IMR-90 (cell line): ENCODE results near the gene TMUB1. TPM values are rescaled to one million over a fixed set of nuclear protein-coding genes. Genes with fewer than 3 reads are reported as not detected.

Source experiments
- ATAC-seq: fragments of 200-7000 bp; cut with Tn5 transposase; 2 replicates; pipeline ENCODE4 v1.9.1; 2020; ENCODE audit warnings: low read depth, mild to moderate bottlenecking, moderate library complexity
- BruUV-seq: library from RNA; stranded (reverse); fragments of 400-500 nt; replicated peaks from 2 replicates; lab custom pipeline; 2021; lab: Mats Ljungman, UMichigan
- CTCF ChIA-PET: fragments of 300-600 bp; formaldehyde crosslinking; extraction: SDS; loops from one replicate; lab custom pipeline; 2021; ENCODE audit warnings: antibody characterized with exemption; lab: Yijun Ruan, JAX
- POLR2A ChIA-PET: fragments of 300-600 bp; sonication (Branson Sonifier 250); formaldehyde crosslinking; loops from one replicate; lab custom pipeline; 2022; ENCODE audit warnings: antibody characterized with exemption; ENCODE audit not compliant: unreplicated experiment; lab: Charles Lee
- DNase-seq: peaks from one replicate; pipeline ENCODE4 v3.0.0; 2013
- H2AFZ ChIP-seq: replicated peaks from 2 replicates; pipeline ENCODE3; 2013; ENCODE audit warnings: low read length, mild to moderate bottlenecking; ENCODE audit not compliant: poor library complexity
- H2AK5ac ChIP-seq: 2 replicates; pipeline ENCODE4 v1.6.1; 2013; ENCODE audit warnings: low read depth, low read length, inconsistent platforms
- H2AK9ac ChIP-seq: replicated peaks from 2 replicates; pipeline ENCODE3; 2013; ENCODE audit warnings: mild to moderate bottlenecking, low read depth, low read length, moderate library complexity; ENCODE audit not compliant: poor library complexity
- H2BK120ac ChIP-seq: 2 replicates; pipeline ENCODE4 v1.6.1; 2013; ENCODE audit warnings: low read depth, low read length, inconsistent platforms
- H2BK15ac ChIP-seq: 3 replicates; pipeline ENCODE4 v1.6.1; 2013; ENCODE audit warnings: low read depth, low read length, inconsistent platforms
- H2BK20ac ChIP-seq: 2 replicates; pipeline ENCODE4 v1.6.1; 2013; ENCODE audit warnings: low read depth, mild to moderate bottlenecking, inconsistent platforms, low read length, moderate library complexity
- H2BK5ac ChIP-seq: 2 replicates; pipeline ENCODE4 v1.6.1; 2013; ENCODE audit warnings: mild to moderate bottlenecking, low read depth, low read length, inconsistent platforms; ENCODE audit not compliant: poor library complexity, severe bottlenecking
- H3K14ac ChIP-seq: replicated peaks from 2 replicates; pipeline ENCODE4 v1.6.1; 2013; ENCODE audit warnings: low read depth, low read length, inconsistent platforms
- H3K18ac ChIP-seq: 2 replicates; pipeline ENCODE4 v1.6.1; 2013; ENCODE audit warnings: low read depth, low read length, control low read depth
- H3K23ac ChIP-seq: 2 replicates; pipeline ENCODE4 v1.6.1; 2013; ENCODE audit warnings: low read depth, low read length, inconsistent platforms
- H3K27ac ChIP-seq: 2 replicates; pipeline ENCODE4 v1.5.1; 2013; ENCODE audit warnings: mild to moderate bottlenecking, control low read depth, low read length; ENCODE audit not compliant: insufficient read depth
- H3K27me3 ChIP-seq: 2 replicates; pipeline ENCODE4 v1.6.1; 2013; ENCODE audit warnings: low read length; ENCODE audit not compliant: control insufficient read depth, insufficient read depth
- H3K36me3 ChIP-seq: 2 replicates; pipeline ENCODE4 v1.6.1; 2013; ENCODE audit warnings: low read length, mixed read lengths; ENCODE audit not compliant: control insufficient read depth, insufficient read depth
- H3K4ac ChIP-seq: 2 replicates; pipeline ENCODE4 v1.6.1; 2013; ENCODE audit warnings: low read depth, low read length, inconsistent platforms
- H3K4me1 ChIP-seq: 2 replicates; pipeline ENCODE4 v1.6.1; 2013; ENCODE audit warnings: low read length, mixed read lengths; ENCODE audit not compliant: control insufficient read depth, insufficient read depth
- H3K4me2 ChIP-seq: 2 replicates; pipeline ENCODE4 v1.6.1; 2013; ENCODE audit warnings: low read depth, mild to moderate bottlenecking, control low read depth, low read length, moderate library complexity
- H3K4me3 ChIP-seq: 2 replicates; pipeline ENCODE4 v1.5.1; 2013; ENCODE audit warnings: low read depth, mild to moderate bottlenecking, control low read depth, low read length, moderate library complexity; ENCODE audit not compliant: insufficient read depth
- H3K56ac ChIP-seq: 2 replicates; pipeline ENCODE4 v1.6.1; 2013; ENCODE audit warnings: low read length, inconsistent platforms; ENCODE audit not compliant: insufficient read depth; ENCODE audit errors: extremely low read depth
- H3K79me1 ChIP-seq, 2 experiments: 2 replicates each; pipeline ENCODE4 v1.6.1; 2013; ENCODE audit warnings: low read length in 2 of 2, inconsistent platforms in 1 of 2, low read depth in 1 of 2
- H3K9ac ChIP-seq: 2 replicates; pipeline ENCODE4 v1.6.1; 2013; ENCODE audit warnings: low read depth, low read length, control low read depth
- H3K9me1 ChIP-seq: 2 replicates; pipeline ENCODE4 v1.6.1; 2013; ENCODE audit warnings: low read length, inconsistent platforms; ENCODE audit not compliant: insufficient read depth
- H3K9me3 ChIP-seq: 2 replicates; pipeline ENCODE4 v1.6.1; 2013; ENCODE audit warnings: low read length; ENCODE audit not compliant: control insufficient read depth, insufficient read depth
- H4K20me1 ChIP-seq: 2 replicates; pipeline ENCODE4 v1.6.1; 2013; ENCODE audit warnings: low read length, inconsistent platforms; ENCODE audit not compliant: insufficient read depth
- H4K5ac ChIP-seq: 2 replicates; pipeline ENCODE4 v1.6.1; 2013; ENCODE audit warnings: mild to moderate bottlenecking, low read depth, low read length, control low read depth
- H4K8ac ChIP-seq, 2 experiments: 2 replicates each; pipeline ENCODE4 v1.6.1; 2013; ENCODE audit warnings: low read depth in 2 of 2, low read length in 2 of 2, control low read depth in 1 of 2, inconsistent platforms in 1 of 2
- H4K91ac ChIP-seq: 2 replicates; pipeline ENCODE4 v1.6.1; 2013; ENCODE audit warnings: low read depth, low read length, inconsistent platforms; ENCODE audit not compliant: insufficient read depth
- FOS ChIP-seq: fragments of 150-350 bp; IDR thresholded peaks from 2 replicates; pipeline ENCODE4 v1.6.1; 2016; ENCODE audit warnings: low read depth, low read length
- MAZ ChIP-seq: IDR thresholded peaks from 2 replicates; pipeline ENCODE4 v1.6.1; 2012; ENCODE audit warnings: low read depth, mild to moderate bottlenecking, low read length, improper control_type of control experiment, moderate library complexity, borderline replicate concordance
- RFX5 ChIP-seq: IDR thresholded peaks from 2 replicates; pipeline ENCODE4 v1.8.0; 2012; ENCODE audit warnings: low read depth, mild to moderate bottlenecking, low read length, moderate library complexity
- WGBS, 2 experiments: methylation state at CpG; one replicate each; pipeline versions ENCODE4 v1.1.5 to v1.1.7; 2013; ENCODE audit warnings: missing lambda C conversion rate in 2 of 2; ENCODE audit not compliant: insufficient read length in 1 of 2; ENCODE audit errors: extremely low coverage in 2 of 2; 5-methylcytosine and 5-hydroxymethylcytosine counted together
- dilution Hi-C: fragments of 300-500 bp; cut with HindIII; formaldehyde crosslinking; loops from one replicate; pipeline ENCODE4 v1.14.3; 2018; ENCODE audit warnings: low sequenced_read_pairs; ENCODE audit not compliant: unreplicated experiment
- in situ Hi-C: fragments of 300-500 bp; cut with MboI; formaldehyde crosslinking; loops from 3 replicates; pipeline ENCODE4 v1.14.3; 2019; ENCODE audit warnings: low sequenced_read_pairs, inconsistent platforms, mixed read lengths
- intact Hi-C: fragments of 100-400 bp; cut with micrococcal nuclease; formaldehyde crosslinking; loops from 2 replicates; pipeline ENCODE4 v1.10.0; 2022
- polyA plus RNA-seq, 3 experiments: library from polyadenylated mRNA; depleted of rRNA; stranded (reverse); fragments of >200 nt; gene quantifications; 2 replicates each; pipeline ENCODE4 v1.2.3, GENCODE V29; 2012; ENCODE audit warnings: low replicate concordance in 1 of 3
- total RNA-seq: library from RNA; depleted of rRNA; stranded (reverse); fragments of >200 nt; gene quantifications from 2 replicates; pipeline ENCODE4 v1.2.3, GENCODE V29; 2012

The TMUB1 gene
- total and polyA plus RNA-seq, 2 of the 4 experiments (the other 2 are of a cell fraction) = 6.8 to 29.8 TPM

DNA sequence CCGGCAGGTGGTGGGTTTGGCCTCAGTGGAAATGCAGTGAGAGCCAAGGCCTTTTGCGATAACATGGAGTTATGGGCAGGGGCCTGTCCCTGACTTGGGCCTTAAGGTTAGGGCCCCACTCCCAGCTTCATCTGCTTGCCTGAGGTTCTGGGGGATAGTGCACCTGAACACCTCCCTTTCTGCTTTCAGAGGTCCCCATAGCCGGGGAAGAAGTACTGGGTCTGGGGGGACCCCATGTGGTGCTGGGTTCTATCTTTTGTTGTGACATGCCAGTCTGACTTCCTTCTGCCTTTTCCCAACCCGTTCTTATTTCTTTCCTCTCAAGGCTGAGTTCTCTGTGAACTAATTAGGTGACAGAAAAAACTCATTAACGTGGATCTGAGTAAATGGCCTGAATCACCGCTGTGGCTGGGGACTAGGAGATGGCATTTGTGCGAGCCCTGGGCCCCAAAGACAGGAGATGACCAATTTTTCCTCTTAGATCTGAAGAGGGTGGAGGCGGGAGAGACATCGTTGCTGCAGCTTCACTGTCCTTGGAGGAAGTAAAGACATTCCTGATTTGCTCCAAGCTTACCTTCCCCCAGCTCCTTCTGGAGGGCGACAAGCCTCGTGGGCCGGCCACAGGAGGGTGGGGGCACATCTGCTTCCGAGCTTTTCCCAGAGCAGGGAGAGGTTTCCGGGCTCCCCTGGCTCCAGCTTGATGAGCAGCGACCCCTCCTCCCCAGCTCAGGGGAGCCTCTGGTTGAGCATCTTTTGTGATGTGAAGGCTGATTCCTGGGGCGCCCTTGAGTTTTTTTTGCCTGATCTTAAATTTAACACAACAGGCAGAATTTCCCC lies 4.9 kb upstream of the TMUB1 start:
- H3K18ac ChIP-seq = no peak overlapping the region
- H3K56ac ChIP-seq = peak overlapping the region; percentile 57
- H3K9me1 ChIP-seq = peaks cover 8% of the 10 kb centered on the region
- intact Hi-C loops (no loop called here), dilution Hi-C loops (no loop called here), in situ Hi-C loops (no loop called here)
- no peaks in the 10 kb centered on the region for H3K27me3 ChIP-seq
- DNase-seq (no peak), ATAC-seq (no peak)
- peak overlapping the region; percentile 8 to 59; a peak in 2 of 4 replicates for H4K8ac ChIP-seq
- H2BK20ac ChIP-seq = peak overlapping the region; percentile 3; the same call in 1 of the 2 replicates
- POLR2A ChIA-PET = interaction anchor here (1.0 kb wide), 1 partner anchor 25 kb away, joined by 3 read pairs; no protein-coding TSS in a partner anchor
- peak overlapping the region; percentile 96 for H3K23ac ChIP-seq
- peak overlapping the region; percentile 89 for H3K14ac ChIP-seq
- peaks cover 57% of the 10 kb centered on the region for H4K20me1 ChIP-seq
- no peak for TF ChIP-seq RFX5
- peak; percentile 68; the same call in 1 of the 2 replicates for TF ChIP-seq MAZ
- TF ChIP-seq FOS = no peak
- H3K4me1 ChIP-seq = peaks cover 23% of the 10 kb centered on the region
- H3K36me3 ChIP-seq = peaks cover 6% of the 10 kb centered on the region; the same call in 1 of the 2 replicates
- H2AFZ ChIP-seq = peak overlapping the region; percentile 82
- H2AK9ac ChIP-seq = peak overlapping the region; percentile 76
- peak overlapping the region; percentile 79 for H2AK5ac ChIP-seq
- peak overlapping the region; percentile 80 for H3K9ac ChIP-seq
- H4K91ac ChIP-seq = peak overlapping the region; percentile 70
- BruUV-seq = no TSS peak
- peak overlapping the region; percentile 86 for H3K4me3 ChIP-seq
- H2BK120ac ChIP-seq = peak overlapping the region; percentile 57
- H3K4ac ChIP-seq = peak overlapping the region; percentile 81
- WGBS, 2 experiments = 29% methylated on average over 1 of the region's 16 CpGs; no CpG with 5 or more reads in 1 of the 2 experiments
- H4K5ac ChIP-seq = no peak overlapping the region
- H2BK15ac ChIP-seq = peak overlapping the region; percentile 27; the same call in 1 of the 3 replicates
- H3K27ac ChIP-seq = peak overlapping the region; percentile 50
- no peaks in the 10 kb centered on the region for H3K9me3 ChIP-seq
- CTCF ChIA-PET = interaction anchor here (0.9 to 1.3 kb wide), 3 partner anchors 24 to 36 kb away, joined by 3 to 4 read pairs (median 3); no protein-coding TSS in a partner anchor
- H2BK5ac ChIP-seq = peak overlapping the region; percentile 51
- peak overlapping the region; percentile 54 for H3K4me2 ChIP-seq
- peaks cover 4 to 54% of the 10 kb centered on the region in 2 experiments; a peak in 2 of 4 replicates for H3K79me1 ChIP-seq
